Lung (tissue), 12 donors: ENCODE data around the gene ZCCHC24. TPM values are rescaled to one million over a fixed set of nuclear protein-coding genes. Genes with fewer than 3 reads are reported as not detected.

Experiments
- ATAC-seq: fragments of 200-7000 bp; cut with Tn5 transposase; one replicate; pipeline ENCODE4 v1.9.1; 2020; ENCODE audit warnings: moderate number of reproducible peaks; ENCODE audit not compliant: insufficient read depth, low FRiP score
- DNase-seq, 3 donors: peaks; one replicate each; pipeline ENCODE4 v3.0.0-alpha.2; 2013 to 2017
- H3K27ac ChIP-seq, 2 donors: one replicate each; pipeline ENCODE4 v1.5.1; 2013; ENCODE audit warnings: mild to moderate bottlenecking in 2 of 2, moderate library complexity in 2 of 2, control low read depth in 1 of 2, inconsistent platforms in 1 of 2, low read depth in 1 of 2, low read length in 1 of 2
- H3K27me3 ChIP-seq, 3 donors: one replicate each; pipeline ENCODE4 v1.5.1; 2013; ENCODE audit warnings: low read length in 2 of 3; ENCODE audit not compliant: control insufficient read depth in 3 of 3, insufficient read depth in 3 of 3
- H3K36me3 ChIP-seq, 4 donors: one replicate each; pipeline ENCODE4 v1.5.1; 2013; ENCODE audit warnings: low read length in 4 of 4, mild to moderate bottlenecking in 1 of 4, moderate library complexity in 1 of 4; ENCODE audit not compliant: control insufficient read depth in 4 of 4, insufficient read depth in 4 of 4
- H3K4me1 ChIP-seq, 5 donors: one replicate each; pipeline ENCODE4 v1.5.1; 2013; ENCODE audit warnings: low read length in 5 of 5, mild to moderate bottlenecking in 2 of 5, moderate library complexity in 1 of 5; ENCODE audit not compliant: control insufficient read depth in 5 of 5, insufficient read depth in 5 of 5
- H3K4me3 ChIP-seq: one replicate; pipeline ENCODE4 v1.5.1; 2013; ENCODE audit warnings: mild to moderate bottlenecking, control low read depth, moderate library complexity
- H3K9ac ChIP-seq, 2 donors: one replicate each; pipeline ENCODE4 v1.5.1; 2013; ENCODE audit warnings: low read length in 2 of 2, control low read depth in 1 of 2; ENCODE audit not compliant: insufficient read depth in 1 of 2
- H3K9me3 ChIP-seq, 4 donors: one replicate each; pipeline ENCODE4 v1.5.1; 2013; ENCODE audit warnings: low read length in 3 of 4, mild to moderate bottlenecking in 1 of 4, moderate library complexity in 1 of 4; ENCODE audit not compliant: control insufficient read depth in 4 of 4, insufficient read depth in 3 of 4
- CTCF ChIP-seq: IDR thresholded peaks from 2 replicates; pipeline ENCODE4 v1.5.1; 2012; ENCODE audit warnings: mild to moderate bottlenecking; ENCODE audit errors: control extremely low read depth, extremely low read depth
- WGBS, 2 donors: extraction: QIAGEN DNeasy Blood & Tissue Kit; methylation state at CpG; one replicate each; pipeline ENCODE4 v1.1.7; 2013; 5-methylcytosine and 5-hydroxymethylcytosine counted together
- polyA plus RNA-seq, 2 donors: library from polyadenylated mRNA; stranded (reverse); fragments of 200-250 nt; gene quantifications; one replicate each; pipeline ENCODE4 v1.2.1, GENCODE V29; 2013
- total RNA-seq, 2 donors: library from RNA; depleted of rRNA in 1 of 2; stranded (reverse); fragments of >200 nt in 1 of 2; gene quantifications; one replicate each; pipeline ENCODE4 v1.2.1, GENCODE V29; 2014 to 2021
- donor health status: control.
- donor health status: control.
- donor health status: Bipolar disorder and iron deficiency.
- donor health status: healthy.
- donor health status: DM: yes; HTN: yes; CAD: no.

The ZCCHC24 gene
- total and polyA plus RNA-seq, 4 donors = 10.4 to 33.5 (median 13.5) TPM

GRCh38 chr10:79403441-79404230, 41.8 kb downstream of the ZCCHC24 start:
- Histone ChIP-seq H3K9ac (no peak overlapping the region), H3K4me1 (peaks cover 35 to 100% (median 82%) of the 10 kb centered on the region in 5 donors), H3K27ac (peak overlapping the region; percentile 45 to 84), H3K4me3 (no peak overlapping the region), H3K36me3 (peaks cover 0 to 2% (median 0%) of the 10 kb centered on the region in 4 donors), H3K9me3 (no peaks in the 10 kb centered on the region), H3K27me3 (no peaks in the 10 kb centered on the region)
- no peak for ATAC-seq
- 23 to 40% methylated on average over 21 to 23 of the region's 23 CpGs for WGBS, 2 donors
- no peak for TF ChIP-seq CTCF
- peak in 2 of 3 donors; percentile 52 to 63 for DNase-seq

- DNase-seq (no peak), ATAC-seq (no peak)
- peak overlapping the region in 1 of 2 donors; percentile 84 for H3K27ac ChIP-seq
- no peaks in the 10 kb centered on the region for H3K27me3 ChIP-seq
- H3K4me3 ChIP-seq = no peak overlapping the region
- peaks cover 30 to 100% (median 81%) of the 10 kb centered on the region in 5 donors for H3K4me1 ChIP-seq
- H3K36me3 ChIP-seq = peaks cover 0 to 2% (median 0%) of the 10 kb centered on the region in 4 donors
- H3K9ac ChIP-seq = no peak overlapping the region
- WGBS, 2 donors = 56 to 64% methylated on average over 8 of the region's 8 CpGs
- no peaks in the 10 kb centered on the region for H3K9me3 ChIP-seq
- TF ChIP-seq CTCF = no peak
Measured at GRCh38 chr10:79402951-79403350, 42.5 kb downstream of the ZCCHC24 start.

- WGBS, 2 donors = 93 to 96% methylated on average over 7 of the region's 7 CpGs
- no peaks in the 10 kb centered on the region for H3K27me3 ChIP-seq
- no peak overlapping the region for H3K9ac ChIP-seq
- H3K9me3 ChIP-seq = no peaks in the 10 kb centered on the region
- peak overlapping the region in 1 of 2 donors; percentile 84 for H3K27ac ChIP-seq
- ATAC-seq = no peak
- peaks cover 30 to 100% (median 81%) of the 10 kb centered on the region in 5 donors for H3K4me1 ChIP-seq
- peaks cover 0 to 2% (median 0%) of the 10 kb centered on the region in 4 donors for H3K36me3 ChIP-seq
- no peak for DNase-seq
- no peak overlapping the region for H3K4me3 ChIP-seq
- TF ChIP-seq CTCF = no peak
Measured at GRCh38 chr10:79402625-79402946, 42.8 kb downstream of the ZCCHC24 start.
